Brain pericyte (primary cell): ENCODE data around the gene CASZ1.

Source experiments
- DNase-seq: peaks from one replicate; pipeline ENCODE4 v3.0.0-alpha.2; 2012; ENCODE audit warnings: low read depth, low spot score

CASZ1 gene

DNA sequence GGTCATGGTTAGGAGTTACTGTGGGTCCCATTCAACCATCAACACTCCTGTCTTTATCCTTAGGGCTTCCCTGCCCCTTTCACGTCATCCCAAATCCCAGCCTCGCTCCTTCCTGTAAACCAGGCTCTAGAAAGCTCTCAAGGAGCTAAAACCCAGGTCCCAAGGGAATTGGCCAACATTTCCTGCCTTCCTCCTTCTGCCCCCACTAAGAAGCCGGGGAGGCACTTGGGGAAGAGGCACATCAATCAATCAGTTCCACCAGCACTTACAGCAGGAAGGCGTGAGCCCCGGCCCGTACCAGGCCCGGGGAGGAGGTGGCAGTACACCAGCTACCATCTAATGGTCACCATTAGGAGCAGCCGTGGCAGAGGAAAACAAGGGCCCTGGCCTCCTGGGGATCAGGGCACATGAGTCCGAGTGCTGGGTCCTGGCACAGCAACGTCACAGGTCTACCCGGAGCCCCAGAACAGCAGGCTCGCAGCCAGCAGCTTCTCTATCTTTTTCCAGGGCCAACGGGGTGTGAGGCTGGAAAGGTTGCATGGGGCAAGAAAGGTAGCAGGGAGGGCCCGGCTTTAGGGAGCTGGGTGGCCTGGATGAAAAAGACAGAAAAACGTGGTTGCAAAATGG lies 108.6 kb downstream of the CASZ1 start:
- DNase-seq, result no peak

GRCh38 chr1:10687251-10687651 lies 109.2 kb downstream of the CASZ1 start:
- DNase-seq, result no peak

- no peak for DNase-seq
Observed at GRCh38 chr1:10686404-10687040, 109.9 kb downstream of the CASZ1 start.

DNA sequence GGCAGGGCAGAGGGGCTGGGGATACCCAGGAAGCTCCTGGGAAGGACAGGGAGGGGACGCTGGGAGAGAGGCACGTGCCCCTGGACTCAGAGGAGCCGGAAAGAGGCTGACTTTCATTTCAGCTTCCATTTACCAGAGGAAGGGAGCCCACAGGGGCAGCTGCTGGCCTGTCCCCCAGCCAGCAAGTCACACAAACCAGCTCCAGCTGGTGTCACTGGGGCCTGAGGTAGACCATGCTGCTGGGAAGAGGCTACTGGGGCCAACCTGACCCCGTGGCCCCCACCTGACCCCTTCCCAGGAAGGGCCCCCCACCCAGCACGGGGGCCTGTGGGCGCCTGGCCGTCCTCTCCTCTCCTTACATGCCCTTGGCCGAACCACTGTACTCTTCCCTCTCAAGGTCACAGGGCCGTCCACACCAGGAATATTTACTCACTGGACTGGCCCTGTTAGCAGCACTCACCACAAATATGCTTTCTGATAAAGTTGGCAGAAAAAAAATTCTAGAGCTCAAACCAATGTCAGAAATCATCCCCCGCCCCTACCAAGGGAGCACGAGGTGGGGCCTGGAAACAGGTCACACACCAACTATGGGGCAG lies 110.5 kb downstream of the CASZ1 start:
- DNase-seq, result no peak

DNA sequence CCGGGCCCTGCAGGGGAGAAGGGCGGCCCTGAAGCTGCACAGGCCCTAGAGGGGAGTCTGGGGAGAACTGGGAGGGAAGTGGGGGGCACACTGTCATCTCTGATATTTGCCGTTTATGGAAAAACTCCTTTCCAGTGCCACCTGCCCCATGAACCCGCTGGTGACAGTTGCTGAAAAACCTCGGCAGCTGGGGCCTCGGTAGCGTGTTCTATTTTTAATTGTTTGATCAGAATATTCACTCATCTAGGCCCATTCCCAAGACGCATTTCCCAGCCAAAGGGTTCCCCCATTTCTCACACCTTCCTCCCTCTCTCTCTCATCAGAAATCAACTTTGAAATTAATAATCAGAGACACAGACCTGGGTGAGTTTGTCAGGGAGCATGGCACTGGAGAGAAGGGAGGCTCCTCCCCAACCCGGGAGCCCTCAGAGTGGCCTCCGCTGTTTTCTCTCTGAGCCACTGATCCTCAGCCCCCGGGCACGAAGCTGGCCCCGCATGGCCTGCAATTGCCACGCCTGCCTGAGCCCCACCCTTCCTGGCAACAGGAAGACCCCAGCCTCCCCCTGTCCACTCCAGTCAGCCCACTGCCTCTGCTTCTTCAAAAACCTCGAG lies 111.1 kb downstream of the CASZ1 start:
- DNase-seq, result no peak

GRCh38 chr1:10684221-10684620 lies 112.2 kb downstream of the CASZ1 start:
- no peak for DNase-seq

GRCh38 chr1:10682449-10683309 lies 113.8 kb downstream of the CASZ1 start:
- no peak for DNase-seq

- no peak for DNase-seq
Observed at GRCh38 chr1:10682108-10682445, 114.4 kb downstream of the CASZ1 start.

GRCh38 chr1:10681296-10682107 lies 114.9 kb downstream of the CASZ1 start:
- DNase-seq, result no peak

GRCh38 chr1:10680487-10680886 lies 116.0 kb downstream of the CASZ1 start:
- no peak for DNase-seq

DNA sequence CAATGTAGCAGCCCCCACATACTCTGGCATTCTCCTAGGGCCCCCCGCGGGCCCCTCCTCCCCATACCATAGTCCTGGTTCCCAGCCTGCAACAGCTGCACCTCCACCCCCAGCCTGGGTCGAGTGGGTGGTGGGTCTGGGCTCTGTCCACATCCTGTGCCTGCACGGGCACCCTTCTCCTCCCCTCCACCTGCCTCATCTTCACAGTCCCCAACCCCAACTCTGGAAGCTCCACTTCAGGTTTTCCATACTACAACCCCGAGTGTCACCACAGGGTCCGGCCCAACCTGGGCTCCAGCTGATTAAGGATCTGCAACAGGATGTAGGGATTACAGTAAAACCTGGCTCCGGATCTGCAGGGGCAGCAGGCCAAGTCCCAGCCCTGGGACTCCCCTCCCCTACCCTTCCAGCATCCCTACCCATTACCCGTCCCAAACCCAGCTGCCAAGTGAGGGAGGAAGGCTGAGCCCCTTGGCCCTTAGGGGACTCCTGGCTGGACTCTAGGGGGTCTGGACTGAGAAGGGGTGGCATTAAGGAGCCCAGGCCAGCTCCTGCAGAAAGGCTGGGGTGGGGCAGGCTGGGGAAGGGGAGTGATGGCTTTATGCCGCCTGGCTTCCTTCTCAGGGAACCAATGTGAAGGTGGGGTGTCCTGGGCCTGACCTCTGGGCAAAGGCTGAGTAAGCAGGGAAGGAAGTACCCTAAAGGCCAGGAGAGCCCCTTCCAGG lies 116.8 kb downstream of the CASZ1 start:
- DNase-seq, result no peak

GRCh38 chr1:10678852-10679251 lies 117.6 kb downstream of the CASZ1 start:
- DNase-seq, result no peak

GRCh38 chr1:10678402-10678801 lies 118.0 kb downstream of the CASZ1 start:
- DNase-seq, result no peak

GRCh38 chr1:10677491-10678391 lies 118.7 kb downstream of the CASZ1 start:
- DNase-seq, result no peak

- DNase-seq, result no peak
Observed at GRCh38 chr1:10676963-10677362, 119.5 kb downstream of the CASZ1 start.

- DNase-seq, result no peak
Observed at GRCh38 chr1:10675813-10676212, 120.6 kb downstream of the CASZ1 start.

DNA sequence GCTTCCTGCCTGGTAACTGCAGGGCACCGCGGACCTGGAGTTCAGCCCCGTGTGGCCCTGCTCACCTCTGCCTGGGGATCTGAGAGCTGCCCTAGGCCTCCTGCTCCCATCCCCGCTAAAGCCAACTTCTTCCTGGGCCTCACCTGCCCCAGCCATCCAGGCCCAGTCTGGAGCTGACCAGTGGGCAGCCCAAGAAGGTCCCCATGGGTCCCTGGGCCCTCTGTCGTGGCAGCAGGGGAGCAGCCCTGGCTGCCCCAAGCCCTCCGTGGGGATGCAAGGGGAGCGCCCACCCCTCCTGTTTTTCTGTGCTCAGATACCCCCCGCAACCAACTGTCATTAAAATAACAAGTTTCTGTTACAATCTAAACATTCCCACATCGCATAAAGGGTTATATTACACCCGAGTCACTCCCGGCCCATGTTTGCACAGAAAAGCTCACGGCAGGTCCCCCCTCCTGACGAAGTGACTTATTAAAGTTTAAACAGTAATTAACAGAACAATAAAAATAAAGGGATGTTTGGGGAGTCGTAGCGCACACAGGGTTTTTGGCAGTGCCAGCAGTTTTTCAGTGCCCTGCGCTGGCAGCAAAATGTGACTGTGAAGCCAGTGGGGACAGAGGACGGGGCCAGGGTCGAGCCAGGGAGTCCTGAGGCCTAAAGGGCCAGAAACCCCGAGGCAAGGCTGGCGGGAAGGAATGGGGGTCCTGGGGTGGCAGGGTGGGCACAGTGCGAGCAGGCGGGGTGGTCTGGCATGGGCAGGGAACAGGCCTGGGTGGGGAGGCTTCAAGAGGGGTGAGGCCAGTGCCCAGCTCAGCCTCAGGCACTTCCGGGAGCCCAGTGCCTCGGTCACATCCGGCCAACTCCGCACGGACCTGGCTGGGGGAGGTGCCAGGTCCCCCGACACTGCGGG lies 121.5 kb downstream of the CASZ1 start:
- DNase-seq, result no peak

GRCh38 chr1:10674222-10674621 lies 122.2 kb downstream of the CASZ1 start:
- no peak for DNase-seq
